Esophagus squamous epithelium (tissue), 5 donors: ENCODE results near the gene GPR34. TPM values are rescaled to one million over a fixed set of nuclear protein-coding genes. Genes with fewer than 3 reads are reported as not detected.

Source experiments
- DNase-seq: peaks from one replicate; lab custom pipeline; 2025; lab: John Stamatoyannopoulos, UW
- H3K27ac ChIP-seq, 4 donors: fragments of 200-600 bp; sonication (generic); one replicate each; pipeline ENCODE4 v1.5.1; 2016 to 2019; ENCODE audit warnings: mild to moderate bottlenecking in 1 of 4
- H3K27me3 ChIP-seq, 4 donors: fragments of 200-600 bp; sonication (generic); 1 replicate in 3 of 4; 2 replicates in 1 of 4; pipeline versions ENCODE4 v1.5.1 to v1.6.0; 2017 to 2021; ENCODE audit warnings: antibody characterized with exemption in 1 of 4
- H3K36me3 ChIP-seq, 3 donors: fragments of 200-600 bp; sonication (generic); one replicate each; pipeline ENCODE4 v1.5.1; 2016 to 2019
- H3K4me1 ChIP-seq, 3 donors: fragments of 200-600 bp; sonication (generic); one replicate each; pipeline ENCODE4 v1.5.1; 2017 to 2019
- H3K4me3 ChIP-seq, 4 donors: fragments of 200-600 bp; sonication (generic); 1 replicate in 3 of 4; 2 replicates in 1 of 4; pipeline ENCODE4 v1.5.1; 2016 to 2019; ENCODE audit warnings: mild to moderate bottlenecking in 2 of 4, moderate library complexity in 1 of 4
- H3K9me3 ChIP-seq, 3 donors: fragments of 200-600 bp; sonication (generic); one replicate each; pipeline ENCODE4 v1.5.1; 2016 to 2019
- CTCF ChIP-seq, 6 experiments: fragments of 450-650 bp in 4 of 6; fragments of 200-600 bp in 2 of 6; sonication (generic) in 2 of 6; IDR thresholded peaks; one replicate each; pipeline ENCODE4 v1.5.1; 2016 to 2019; ENCODE audit warnings: antibody characterized with exemption in 6 of 6, mild to moderate bottlenecking in 4 of 6, moderate library complexity in 4 of 6
- POLR2A ChIP-seq, 4 donors: fragments of 450-650 bp; IDR thresholded peaks; one replicate each; pipeline ENCODE4 v1.6.1; 2017; ENCODE audit warnings: antibody characterized with exemption in 4 of 4, mild to moderate bottlenecking in 4 of 4, moderate library complexity in 3 of 4
- whole genome bisulfite sequencing, 2 donors: methylation state at CpG; one replicate each; pipeline ENCODE4 v1.1.5; 2018; 5-methylcytosine and 5-hydroxymethylcytosine counted together
- intact Hi-C: fragments of 100-400 bp; cut with DNase I; formaldehyde crosslinking; loops from one replicate; pipeline ENCODE4 v1.15.0; 2022
- total RNA-seq, 4 donors: library from RNA; depleted of rRNA; stranded (reverse); fragments of >200 nt; gene quantifications; one replicate each; pipeline ENCODE4 v1.1.0, GENCODE V29; 2016
- donor health status: DM: yes; HTN: yes; CAD: no.

Gene GPR34
- total RNA-seq, 4 donors from 2014 or later = 0.48 to 17.2 (median 4.9) TPM

GRCh38 chrX:41661366-41662095 is 27.2 kb upstream of the GPR34 start:
- WGBS, 2 donors = 83 to 87% methylated on average over 2 of the region's 2 CpGs
- Histone ChIP-seq H3K4me3 (no peak overlapping the region), H3K27ac (no peak overlapping the region), H3K4me1 (no peaks in the 10 kb centered on the region), H3K9me3 (no peaks in the 10 kb centered on the region), H3K36me3 (peaks cover 0 to 44% (median 0%) of the 10 kb centered on the region in 3 donors), H3K27me3 (no peaks in the 10 kb centered on the region)
- DNase-seq = no peak
- no peak for TF ChIP-seq CTCF (IDR thresholded peaks at IDR 0.05)
- TF ChIP-seq POLR2A (IDR thresholded peaks at IDR 0.05) = no peak
- intact Hi-C loops = no loop called here

- intact Hi-C loops = no loop called here
- Histone ChIP-seq H3K27me3 (no peaks in the 10 kb centered on the region), H3K9me3 (no peaks in the 10 kb centered on the region), H3K4me3 (no peak overlapping the region), H3K4me1 (no peaks in the 10 kb centered on the region), H3K36me3 (peaks cover 0 to 16% (median 0%) of the 10 kb centered on the region in 3 donors), H3K27ac (no peak overlapping the region)
- 60 to 89% methylated on average over 2 of the region's 2 CpGs for WGBS, 2 donors
- no peak for DNase-seq
- no peak for TF ChIP-seq CTCF (IDR thresholded peaks at IDR 0.05)
- TF ChIP-seq POLR2A (IDR thresholded peaks at IDR 0.05) = no peak
These were observed 24.3 kb upstream of the GPR34 start for GRCh38 chrX:41664375-41664901.

- TF ChIP-seq CTCF (IDR thresholded peaks at IDR 0.05) = no peak
- no peak for TF ChIP-seq POLR2A (IDR thresholded peaks at IDR 0.05)
- Histone ChIP-seq H3K4me3 (no peak overlapping the region), H3K4me1 (no peaks in the 10 kb centered on the region), H3K36me3 (peaks cover 0 to 11% (median 0%) of the 10 kb centered on the region in 3 donors), H3K27ac (no peak overlapping the region), H3K9me3 (no peaks in the 10 kb centered on the region), H3K27me3 (no peaks in the 10 kb centered on the region)
- DNase-seq = no peak
- intact Hi-C loops = no loop called here
These were observed 23.9 kb upstream of the GPR34 start for GRCh38 chrX:41664908-41665307.

- DNase-seq = no peak
- H3K4me3 ChIP-seq = no peak overlapping the region
- no peaks in the 10 kb centered on the region for H3K4me1 ChIP-seq
- H3K27ac ChIP-seq = peak overlapping the region in 1 of 4 donors; percentile 9
- no peaks in the 10 kb centered on the region for H3K27me3 ChIP-seq
- TF ChIP-seq CTCF (IDR thresholded peaks at IDR 0.05) (no peak), POLR2A (IDR thresholded peaks at IDR 0.05) (no peak)
- H3K36me3 ChIP-seq = peaks cover 0 to 10% (median 0%) of the 10 kb centered on the region in 3 donors
- intact Hi-C loops = no loop called here
- 60 to 69% methylated on average over 2 of the region's 2 CpGs for WGBS, 2 donors
- no peaks in the 10 kb centered on the region for H3K9me3 ChIP-seq
These were observed 23.1 kb upstream of the GPR34 start for GRCh38 chrX:41665686-41666085.

DNA sequence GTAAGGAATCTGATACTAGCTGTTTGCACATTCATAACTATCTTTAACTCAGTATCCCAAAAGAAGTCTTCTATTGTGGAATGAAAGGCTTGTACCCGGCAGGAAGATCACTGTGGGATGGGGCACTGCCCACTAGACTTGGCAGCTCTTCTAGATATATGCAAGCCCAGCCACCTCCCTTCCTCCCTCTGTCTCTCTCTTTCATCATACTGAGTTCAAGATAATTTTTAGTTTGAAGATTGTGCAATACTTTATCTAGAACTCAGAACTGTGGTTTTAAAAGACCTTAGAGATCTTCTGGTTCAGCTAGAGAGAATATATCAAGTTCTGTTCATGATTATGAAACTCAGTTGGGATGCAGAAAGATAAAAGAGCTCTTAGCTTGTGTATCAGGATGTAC is 22.5 kb upstream of the GPR34 start:
- H3K27me3 ChIP-seq = no peaks in the 10 kb centered on the region
- H3K4me1 ChIP-seq = no peaks in the 10 kb centered on the region
- TF ChIP-seq CTCF (IDR thresholded peaks at IDR 0.05) = no peak
- no peak for TF ChIP-seq POLR2A (IDR thresholded peaks at IDR 0.05)
- intact Hi-C loops = no loop called here
- 30 to 50% methylated on average over 1 of the region's 1 CpG for WGBS, 2 donors
- no peak overlapping the region for H3K4me3 ChIP-seq
- no peak for DNase-seq
- peak overlapping the region in 1 of 4 donors; percentile 9 for H3K27ac ChIP-seq
- H3K36me3 ChIP-seq = peaks cover 0 to 10% (median 0%) of the 10 kb centered on the region in 3 donors
- no peaks in the 10 kb centered on the region for H3K9me3 ChIP-seq
